GM21717 (cell line): ENCODE data around the gene TICAM2.

Source experiments
- ATAC-seq: cut with Tn5 transposase; IDR thresholded peaks from one replicate; pipeline ENCODE4 v1.9.1; 2021; ENCODE audit warnings: mild to moderate bottlenecking, moderate library complexity; ENCODE audit not compliant: unreplicated experiment

TICAM2 gene

GRCh38 chr5:115611873-115612272 lies 9.6 kb upstream of the TICAM2 start:
- ATAC-seq, result no peak

- ATAC-seq, result no peak
Measured at GRCh38 chr5:115607935-115608334, 5.7 kb upstream of the TICAM2 start.

GRCh38 chr5:115605436-115605835 lies 3.2 kb upstream of the TICAM2 start:
- no peak for ATAC-seq

GRCh38 chr5:115602591-115603125 lies 379 bp upstream of the TICAM2 start:
- ATAC-seq, result peak; percentile 8

GRCh38 chr5:115600766-115601165 lies 1.5 kb downstream of the TICAM2 start:
- no peak for ATAC-seq

- ATAC-seq, result peak; percentile 6
Measured at GRCh38 chr5:115599924-115600323, 2.4 kb downstream of the TICAM2 start.

- peak; percentile 38 for ATAC-seq
Measured at GRCh38 chr5:115599502-115599901, 2.8 kb downstream of the TICAM2 start.

- ATAC-seq, result no peak
Measured at GRCh38 chr5:115594128-115595047, 7.9 kb downstream of the TICAM2 start.

GRCh38 chr5:115589043-115589442 lies 13.2 kb downstream of the TICAM2 start:
- ATAC-seq, result no peak

- no peak for ATAC-seq
Measured at GRCh38 chr5:115588640-115589039, 13.6 kb downstream of the TICAM2 start.

GRCh38 chr5:115586525-115587146 lies 15.6 kb downstream of the TICAM2 start:
- no peak for ATAC-seq

- ATAC-seq, result no peak
Measured at GRCh38 chr5:115585265-115585664, 17.0 kb downstream of the TICAM2 start.

- no peak for ATAC-seq
Measured at GRCh38 chr5:115584501-115584900, 17.8 kb downstream of the TICAM2 start.

- no peak for ATAC-seq
Measured at GRCh38 chr5:115583474-115583873, 18.8 kb downstream of the TICAM2 start.

- ATAC-seq, result no peak
Measured at GRCh38 chr5:115580941-115581340, 21.3 kb downstream of the TICAM2 start.

GRCh38 chr5:115579747-115580173 lies 22.5 kb downstream of the TICAM2 start:
- ATAC-seq, result peak; percentile 42

- ATAC-seq, result no peak
Measured at GRCh38 chr5:115579216-115579615, 23.1 kb downstream of the TICAM2 start.

- peak; percentile 65 for ATAC-seq
Measured at GRCh38 chr5:115578657-115579056, 23.6 kb downstream of the TICAM2 start.

- ATAC-seq, result no peak
Measured at GRCh38 chr5:115577741-115578140, 24.5 kb downstream of the TICAM2 start.

- no peak for ATAC-seq
Measured at GRCh38 chr5:115577329-115577728, 24.9 kb downstream of the TICAM2 start.

- no peak for ATAC-seq
Measured at GRCh38 chr5:115575167-115576070, 26.9 kb downstream of the TICAM2 start.
